Stimulated activated CD4-positive, alpha-beta T cell treated with anti-CD3 and anti-CD28 coated beads, Interleukin-1b, Interleukin-23, amount 100 ng/mL, for 1 hour (primary cell): ENCODE measurements around the gene HCFC2.
"Not testable (repeated sequence)": the region's sequence is repeated elsewhere in the genome, so short reads cannot be mapped to it uniquely, and the experiment has no call there.

ENCODE experiments used
- DNase-seq, 2 donors: peaks; one replicate each; pipeline ENCODE4 v3.0.0-alpha.2; 2020; ENCODE audit warnings: low read depth in 2 of 2

HCFC2 gene

GRCh38 chr12:104064031-104064841 lies at the start of gene HCFC2:
Gene HCFC2 (plus strand): TSS chr12:104064531. CDS start chr12:104064561, 30 bp downstream.
- DNase-seq, result peak; percentile 59 to 76

- DNase-seq, result not testable (repeated sequence)
Observed at GRCh38 chr12:104021862-104022261, 42.5 kb upstream of the HCFC2 start.

GRCh38 chr12:104022786-104023185 lies 41.5 kb upstream of the HCFC2 start:
- DNase-seq, result no peak

- DNase-seq, result no peak
Observed at GRCh38 chr12:104023710-104024109, 40.6 kb upstream of the HCFC2 start.

- DNase-seq, result no peak
Observed at GRCh38 chr12:104024348-104024747, 40.0 kb upstream of the HCFC2 start.

GRCh38 chr12:104025771-104026170 lies 38.6 kb upstream of the HCFC2 start:
- no peak for DNase-seq

GRCh38 chr12:104026841-104027599 lies 37.3 kb upstream of the HCFC2 start:
- no peak for DNase-seq

GRCh38 chr12:104030596-104030995 lies 33.7 kb upstream of the HCFC2 start:
- DNase-seq, result not testable (repeated sequence)

- DNase-seq, result not testable (repeated sequence)
Observed at GRCh38 chr12:104036143-104036542, 28.2 kb upstream of the HCFC2 start.

GRCh38 chr12:104039769-104040168 lies 24.6 kb upstream of the HCFC2 start:
- not testable (repeated sequence) for DNase-seq

- DNase-seq, result no peak
Observed at GRCh38 chr12:104042580-104042979, 21.8 kb upstream of the HCFC2 start.

GRCh38 chr12:104044158-104044557 lies 20.2 kb upstream of the HCFC2 start:
- no peak for DNase-seq

GRCh38 chr12:104046306-104046705 lies 18.0 kb upstream of the HCFC2 start:
- no peak for DNase-seq

GRCh38 chr12:104048162-104048561 lies 16.2 kb upstream of the HCFC2 start:
- DNase-seq, result no peak

GRCh38 chr12:104048811-104049210 lies 15.5 kb upstream of the HCFC2 start:
- no peak for DNase-seq

- no peak for DNase-seq
Observed at GRCh38 chr12:104049278-104049902, 14.9 kb upstream of the HCFC2 start.

- DNase-seq, result no peak
Observed at GRCh38 chr12:104049903-104050356, 14.4 kb upstream of the HCFC2 start, which contains the start of gene GLT8D2. Gene GLT8D2 (minus strand): TSS chr12:104050187. CDS start chr12:104019648, 30,539 bp downstream.

GRCh38 chr12:104050436-104050835 lies 13.9 kb upstream of the HCFC2 start:
- no peak for DNase-seq

GRCh38 chr12:104054681-104055346 lies 9.5 kb upstream of the HCFC2 start:
- DNase-seq, result no peak

- DNase-seq, result no peak
Observed at GRCh38 chr12:104055686-104056388, 8.5 kb upstream of the HCFC2 start.

GRCh38 chr12:104056419-104056972 lies 7.8 kb upstream of the HCFC2 start:
- DNase-seq, result no peak
